Cerebellar cortex (tissue), 1 donor: ENCODE data around the gene NLRP6.
"Not testable (repeated sequence)": the region's sequence is repeated elsewhere in the genome, so short reads cannot be mapped to it uniquely, and the experiment has no call there.

Experiments
- DNase-seq: peaks from one replicate; pipeline ENCODE4 v3.0.0-alpha.2; 2015; ENCODE audit warnings: low spot score

Gene NLRP6

GRCh38 chr11:256952-257737, 21.1 kb upstream of the NLRP6 start:
- DNase-seq = no peak

GRCh38 chr11:257766-258493, 20.3 kb upstream of the NLRP6 start:
- DNase-seq = no peak

GRCh38 chr11:259413-259812, 18.8 kb upstream of the NLRP6 start:
- no peak for DNase-seq

GRCh38 chr11:261624-262023, 16.6 kb upstream of the NLRP6 start:
- no peak for DNase-seq

GRCh38 chr11:266676-267439, 11.3 kb upstream of the NLRP6 start:
- DNase-seq = no peak

GRCh38 chr11:267491-267994, 10.7 kb upstream of the NLRP6 start:
- no peak for DNase-seq

GRCh38 chr11:268716-269145, 9.5 kb upstream of the NLRP6 start:
- not testable (repeated sequence) for DNase-seq

GRCh38 chr11:269146-269890, 8.9 kb upstream of the NLRP6 start:
- no peak for DNase-seq

GRCh38 chr11:270451-271318, 7.5 kb upstream of the NLRP6 start:
- no peak for DNase-seq

- no peak for DNase-seq
These were observed 6.9 kb upstream of the NLRP6 start for GRCh38 chr11:271319-271715.

GRCh38 chr11:272195-272930, 5.8 kb upstream of the NLRP6 start:
- no peak for DNase-seq

GRCh38 chr11:272931-273198, 5.3 kb upstream of the NLRP6 start:
- DNase-seq = no peak

- DNase-seq = no peak
These were observed 2.0 kb upstream of the NLRP6 start for GRCh38 chr11:276219-276618.

- DNase-seq = no peak
These were observed 1.1 kb downstream of the NLRP6 start for GRCh38 chr11:279040-279965.

- DNase-seq = no peak
These were observed 1.9 kb downstream of the NLRP6 start for GRCh38 chr11:279966-280705.

- no peak for DNase-seq
These were observed 2.7 kb downstream of the NLRP6 start for GRCh38 chr11:280706-281485.

- DNase-seq = no peak
These were observed 3.4 kb downstream of the NLRP6 start for GRCh38 chr11:281486-282161.
